Endothelial cell of umbilical vein (primary cell): ENCODE measurements around the gene CMIP. TPM values are rescaled to one million over a fixed set of nuclear protein-coding genes. Genes with fewer than 3 reads are reported as not detected.

ENCODE experiments used
- BruUV-seq: library from RNA; stranded (reverse); fragments of 400-500 nt; replicated peaks from 2 replicates; lab custom pipeline; 2021; lab: Mats Ljungman, UMichigan
- CTCF ChIA-PET: fragments of 300-600, 350-600 bp; sonication (Branson Sonifier 250); formaldehyde crosslinking; loops from one replicate; lab custom pipeline; 2021; ENCODE audit warnings: antibody characterized with exemption, inconsistent platforms; lab: Charles Lee
- POLR2A ChIA-PET: fragments of 300-600, 350-600 bp; sonication (Branson Sonifier 250); formaldehyde crosslinking; loops from one replicate; lab custom pipeline; 2021; ENCODE audit warnings: antibody characterized with exemption, inconsistent platforms; lab: Charles Lee
- DNase-seq: peaks from one replicate; pipeline ENCODE4 v3.0.0-alpha.2; 2011; ENCODE audit warnings: low read depth, low spot score
- FAIRE-seq: peaks from 2 replicates; lab custom pipeline; 2011; peaks lifted over from hg19 to GRCh38; lab: Jason Lieb, UNC
- H2AFZ ChIP-seq: 2 replicates; pipeline ENCODE4 v1.6.0; 2012; ENCODE audit warnings: low read depth, low read length, control low read depth, inconsistent platforms
- H3K27ac ChIP-seq: 2 replicates; pipeline ENCODE4 v1.5.1; 2011; ENCODE audit warnings: low read depth, mild to moderate bottlenecking, control low read depth, low read length, moderate library complexity; ENCODE audit not compliant: insufficient read depth
- H3K27me3 ChIP-seq, 2 experiments: 2 replicates each; pipeline versions ENCODE4 v1.6.0 to v1.6.1; 2011; ENCODE audit warnings: low read length in 2 of 2, mixed read lengths in 1 of 2; ENCODE audit not compliant: control insufficient read depth in 2 of 2, insufficient read depth in 2 of 2
- H3K36me3 ChIP-seq, 2 experiments: 2 replicates in 1 of 2; 3 replicates in 1 of 2; pipeline ENCODE4 v1.5.1; 2011; ENCODE audit warnings: low read length in 2 of 2, mild to moderate bottlenecking in 1 of 2, moderate library complexity in 1 of 2; ENCODE audit not compliant: control insufficient read depth in 2 of 2, insufficient read depth in 2 of 2; ENCODE audit errors: extremely low read depth in 1 of 2
- H3K4me1 ChIP-seq: 3 replicates; pipeline ENCODE4 v1.5.1; 2011; ENCODE audit warnings: mild to moderate bottlenecking, low read length; ENCODE audit not compliant: control insufficient read depth, insufficient read depth; ENCODE audit errors: extremely low read depth
- H3K4me2 ChIP-seq: 2 replicates; pipeline ENCODE4 v1.6.1; 2011; ENCODE audit warnings: low read length, control low read depth, mixed read lengths; ENCODE audit not compliant: insufficient read depth
- H3K4me3 ChIP-seq, 3 experiments: fragments of 200-600 bp in 1 of 3; sonication (generic), shearing (Covaris generic) in 1 of 3; replicated peaks in 1 of 3; 2 replicates each; pipeline ENCODE4 v1.5.1; 2011 to 2016; ENCODE audit warnings: control low read depth in 3 of 3, low read length in 3 of 3, mild to moderate bottlenecking in 2 of 3, inconsistent platforms in 1 of 3, low read depth in 1 of 3, moderate library complexity in 1 of 3; ENCODE audit not compliant: insufficient read depth in 1 of 3
- H3K79me2 ChIP-seq: 2 replicates; pipeline ENCODE4 v1.6.0; 2012; ENCODE audit warnings: low read length, inconsistent platforms; ENCODE audit not compliant: control insufficient read depth, insufficient read depth
- H3K9ac ChIP-seq: replicated peaks from 2 replicates; pipeline ENCODE3; 2011; ENCODE audit warnings: low read length, control low read depth; ENCODE audit not compliant: insufficient read depth; ENCODE audit errors: extremely low read depth
- H3K9me1 ChIP-seq: replicated peaks from 3 replicates; pipeline ENCODE4 v1.6.0; 2011; ENCODE audit warnings: mild to moderate bottlenecking, low read length; ENCODE audit not compliant: control insufficient read depth, insufficient read depth; ENCODE audit errors: extremely low read depth
- H3K9me3 ChIP-seq: replicated peaks from 2 replicates; pipeline ENCODE4 v1.5.1; 2012; ENCODE audit warnings: low read length, inconsistent platforms; ENCODE audit not compliant: control insufficient read depth, insufficient read depth
- H4K20me1 ChIP-seq: replicated peaks from 2 replicates; pipeline ENCODE3; 2011; ENCODE audit warnings: mild to moderate bottlenecking, low read length; ENCODE audit not compliant: control insufficient read depth, insufficient read depth; ENCODE audit errors: extremely low read depth
- EZH2 ChIP-seq: IDR thresholded peaks from 2 replicates; pipeline ENCODE4 v1.6.1; 2012; ENCODE audit warnings: borderline replicate concordance, low read depth, mild to moderate bottlenecking, moderate library complexity, low read length, inconsistent platforms; ENCODE audit not compliant: severe bottlenecking
- FOS ChIP-seq: IDR thresholded peaks from 2 replicates; pipeline ENCODE4 v1.6.1; 2011; ENCODE audit warnings: mild to moderate bottlenecking, low read length, moderate library complexity, borderline replicate concordance; ENCODE audit not compliant: insufficient read depth
- GATA2 ChIP-seq: IDR thresholded peaks from 2 replicates; pipeline ENCODE4 v1.7.0; 2011; ENCODE audit warnings: low read depth, mild to moderate bottlenecking, moderate library complexity, mixed read lengths, low read length; ENCODE audit not compliant: insufficient read length, insufficient read depth
- JUN ChIP-seq: IDR thresholded peaks from 2 replicates; pipeline ENCODE4 v1.6.1; 2011; ENCODE audit warnings: borderline replicate concordance, low read depth; ENCODE audit not compliant: insufficient read length, insufficient read depth
- MYC ChIP-seq: IDR thresholded peaks from one replicate; pipeline ENCODE4 v1.6.1; 2011; ENCODE audit warnings: mild to moderate bottlenecking, low read depth, low read length
- POLR2A ChIP-seq: IDR thresholded peaks from 2 replicates; pipeline ENCODE4 v1.6.1; 2012; ENCODE audit warnings: low read depth, mild to moderate bottlenecking, control low read depth, low read length
- POLR2AphosphoS5 ChIP-seq: IDR thresholded peaks from 2 replicates; pipeline ENCODE4 v1.6.1; 2012; ENCODE audit warnings: low read depth, mild to moderate bottlenecking, control low read depth, low read length, moderate library complexity; ENCODE audit not compliant: insufficient read depth
- dilution Hi-C: fragments of 300-500 bp; cut with MboI; formaldehyde crosslinking; loops from one replicate; pipeline ENCODE4 v1.15.0; 2019; ENCODE audit warnings: low sequenced_read_pairs; ENCODE audit not compliant: extremely low pct_ligation_motif_present
- intact Hi-C: fragments of 100-400 bp; cut with micrococcal nuclease; formaldehyde crosslinking; loops from one replicate; pipeline ENCODE4 v1.10.0; 2022
- polyA plus RNA-seq, 4 experiments: library from polyadenylated mRNA; depleted of rRNA in 3 of 4; stranded (reverse) in 3 of 4; unstranded in 1 of 4; fragments of >200 nt; gene quantifications; 2 replicates each; pipeline versions ENCODE4 v1.2.1 to v1.2.3, GENCODE V29; 2011 to 2012; ENCODE audit warnings: missing spikeins in 1 of 4
- total RNA-seq: library from RNA; stranded (reverse); gene quantifications from 2 replicates; pipeline ENCODE4 v1.2.3, GENCODE V29; 2021
- TF ChIP-seq, protein P1 (sequence below): IDR thresholded peaks from 2 replicates; pipeline ENCODE4 v1.6.1; 2011; ENCODE audit not compliant: insufficient read depth, insufficient read length
- TF ChIP-seq, protein P2 (sequence below), 2 donors: IDR thresholded peaks; 1 replicate in 1 of 2; 2 replicates in 1 of 2; pipeline ENCODE4 v1.5.1; 2011; ENCODE audit warnings: low read length in 2 of 2, mild to moderate bottlenecking in 2 of 2, moderate library complexity in 2 of 2, control low read depth in 1 of 2, inconsistent platforms in 1 of 2, low read depth in 1 of 2; ENCODE audit not compliant: insufficient read depth in 1 of 2; ENCODE audit errors: extremely low read depth in 1 of 2

CMIP gene
- total and polyA plus RNA-seq, 2 donors (not counting 3 experiments of a cell fraction or from before 2014, with no cell fraction given), result 29.0 to 101 TPM

DNA sequence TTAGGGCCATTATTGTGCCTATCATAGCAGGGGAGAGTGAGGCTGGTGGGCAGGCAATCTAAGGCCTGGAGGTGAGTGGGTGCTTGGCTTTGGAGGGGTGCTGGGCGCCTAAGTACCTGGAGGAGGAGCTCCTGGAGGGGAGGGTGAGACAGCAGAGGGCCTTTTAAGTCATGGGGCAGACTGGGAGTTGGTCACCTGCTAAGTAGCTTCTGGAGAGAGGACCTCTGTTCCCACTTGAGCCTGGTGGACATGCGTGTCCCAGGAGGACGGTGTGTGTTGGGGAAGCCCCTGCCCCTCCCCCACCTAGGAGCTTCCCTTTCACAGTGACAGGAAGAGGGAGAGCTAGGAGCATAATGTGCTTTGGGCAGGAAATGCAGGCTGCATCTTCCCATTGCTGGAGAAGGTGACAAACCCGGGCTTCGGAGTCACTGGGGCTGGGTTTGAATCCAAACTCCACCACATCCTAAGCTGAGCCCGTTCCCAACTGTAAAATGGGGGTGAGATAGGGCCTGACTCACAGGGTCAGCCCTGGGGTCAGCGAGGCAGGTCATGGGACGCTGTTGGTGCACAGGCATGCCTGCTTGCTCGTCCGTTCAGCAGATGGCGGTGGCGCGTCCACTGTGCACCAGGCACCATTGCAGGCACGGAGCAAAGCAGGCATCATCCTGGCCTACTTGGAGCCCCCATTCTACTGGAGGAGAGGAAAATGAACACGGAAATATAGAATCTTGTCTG lies 37.9 kb downstream of the CMIP start:
- BruUV-seq, result no TSS peak
- H4K20me1 ChIP-seq, result no peaks in the 10 kb centered on the region
- H3K36me3 ChIP-seq, result peaks cover 0 to 2% of the 10 kb centered on the region in 2 experiments
- POLR2A ChIA-PET, result no interaction called here
- no peak overlapping the region for H2AFZ ChIP-seq
- dilution Hi-C loops (no loop called here), intact Hi-C loops (no loop called here)
- H3K4me2 ChIP-seq, result no peak overlapping the region
- TF ChIP-seq FOS, result no peak
- no peak for TF ChIP-seq GATA2
- no peak for TF ChIP-seq POLR2A
- H3K4me3 ChIP-seq, result no peak overlapping the region
- H3K4me1 ChIP-seq, result peaks cover 38% of the 10 kb centered on the region
- H3K9me1 ChIP-seq, result no peaks in the 10 kb centered on the region
- FAIRE-seq (no peak), DNase-seq (no peak)
- no peak overlapping the region for H3K9ac ChIP-seq
- CTCF ChIA-PET, result interaction anchor here (1.2 to 2.4 kb wide), 4 partner anchors 10 to 53 kb away, joined by 3 to 9 read pairs (median 5); no protein-coding TSS in a partner anchor
- H3K27ac ChIP-seq, result no peak overlapping the region
- peaks cover 70% of the 10 kb centered on the region for H3K79me2 ChIP-seq
- no peaks in the 10 kb centered on the region for H3K27me3 ChIP-seq
- H3K9me3 ChIP-seq, result no peaks in the 10 kb centered on the region

DNA sequence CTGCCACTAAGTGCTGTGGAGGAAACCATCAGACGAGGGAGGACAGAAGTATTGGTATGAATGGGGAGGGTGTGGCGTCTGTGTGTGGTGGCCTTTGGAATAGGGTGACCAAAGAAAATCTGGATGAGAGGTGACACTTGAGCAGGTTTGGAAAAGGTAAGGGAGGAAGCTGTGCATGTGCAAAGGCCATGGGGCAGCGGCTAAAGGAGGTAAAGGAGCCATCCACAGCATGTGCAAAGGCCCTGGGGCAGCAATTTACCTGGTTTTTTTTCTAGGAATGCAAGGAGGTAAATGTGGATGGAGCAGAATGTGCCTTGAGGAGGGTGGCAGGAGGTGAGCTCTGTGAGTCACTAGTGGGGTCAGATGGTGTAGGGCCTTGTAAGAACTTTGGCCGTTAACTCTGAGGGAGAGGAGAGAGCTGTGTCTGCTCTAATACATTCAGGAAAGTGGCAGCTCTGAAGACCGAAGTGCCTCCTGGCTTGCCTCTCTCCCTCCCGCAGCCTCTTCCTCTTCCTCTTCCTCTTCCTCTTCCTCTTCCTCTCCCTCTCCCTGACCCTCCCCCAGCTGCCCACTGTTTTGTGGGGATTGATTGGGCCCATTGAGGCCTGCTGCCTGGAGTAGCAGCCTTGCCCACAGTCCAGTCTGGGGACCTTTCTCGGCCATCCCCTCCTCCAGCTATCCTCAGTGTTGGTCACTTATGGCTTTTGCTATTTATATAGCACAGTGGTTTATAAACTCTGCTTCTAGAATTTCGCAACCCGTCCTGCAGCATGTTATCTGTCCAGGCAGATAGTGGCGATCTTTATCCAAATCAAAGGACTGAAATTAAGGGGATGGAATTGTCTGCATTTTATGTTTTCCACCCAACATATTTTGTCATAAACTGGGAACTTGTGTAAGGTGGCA lies 38.7 kb downstream of the CMIP start:
- FAIRE-seq (no peak), DNase-seq (no peak)
- Histone ChIP-seq H3K36me3 (peaks cover 0 to 2% of the 10 kb centered on the region in 2 experiments), H3K4me3 (no peak overlapping the region), H4K20me1 (no peaks in the 10 kb centered on the region), H3K79me2 (peaks cover 71% of the 10 kb centered on the region), H3K9me1 (no peaks in the 10 kb centered on the region), H2AFZ (no peak overlapping the region), H3K4me1 (peaks cover 31% of the 10 kb centered on the region), H3K9ac (no peak overlapping the region), H3K4me2 (no peak overlapping the region), H3K27me3 (no peaks in the 10 kb centered on the region), H3K9me3 (no peaks in the 10 kb centered on the region), H3K27ac (no peak overlapping the region)
- no peak for TF ChIP-seq MYC
- TF ChIP-seq GATA2, result no peak
- no peak for TF ChIP-seq JUN
- TF ChIP-seq POLR2AphosphoS5, result no peak
- TF ChIP-seq, protein P1, sequence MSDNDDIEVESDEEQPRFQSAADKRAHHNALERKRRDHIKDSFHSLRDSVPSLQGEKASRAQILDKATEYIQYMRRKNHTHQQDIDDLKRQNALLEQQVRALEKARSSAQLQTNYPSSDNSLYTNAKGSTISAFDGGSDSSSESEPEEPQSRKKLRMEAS, result no peak
- TF ChIP-seq POLR2A, result no peak
- TF ChIP-seq, protein P2, sequence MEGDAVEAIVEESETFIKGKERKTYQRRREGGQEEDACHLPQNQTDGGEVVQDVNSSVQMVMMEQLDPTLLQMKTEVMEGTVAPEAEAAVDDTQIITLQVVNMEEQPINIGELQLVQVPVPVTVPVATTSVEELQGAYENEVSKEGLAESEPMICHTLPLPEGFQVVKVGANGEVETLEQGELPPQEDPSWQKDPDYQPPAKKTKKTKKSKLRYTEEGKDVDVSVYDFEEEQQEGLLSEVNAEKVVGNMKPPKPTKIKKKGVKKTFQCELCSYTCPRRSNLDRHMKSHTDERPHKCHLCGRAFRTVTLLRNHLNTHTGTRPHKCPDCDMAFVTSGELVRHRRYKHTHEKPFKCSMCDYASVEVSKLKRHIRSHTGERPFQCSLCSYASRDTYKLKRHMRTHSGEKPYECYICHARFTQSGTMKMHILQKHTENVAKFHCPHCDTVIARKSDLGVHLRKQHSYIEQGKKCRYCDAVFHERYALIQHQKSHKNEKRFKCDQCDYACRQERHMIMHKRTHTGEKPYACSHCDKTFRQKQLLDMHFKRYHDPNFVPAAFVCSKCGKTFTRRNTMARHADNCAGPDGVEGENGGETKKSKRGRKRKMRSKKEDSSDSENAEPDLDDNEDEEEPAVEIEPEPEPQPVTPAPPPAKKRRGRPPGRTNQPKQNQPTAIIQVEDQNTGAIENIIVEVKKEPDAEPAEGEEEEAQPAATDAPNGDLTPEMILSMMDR (IDR thresholded peaks at IDR 0.05; ENCODE audit: extremely low read depth in 1 of 2, insufficient read depth in 1 of 2, low read depth in 1 of 2, low read length in 2 of 2), result no peak
- TF ChIP-seq EZH2, result no peak
- no peak for TF ChIP-seq FOS
- dilution Hi-C loops (no loop called here), intact Hi-C loops (no loop called here)
- ChIA-PET CTCF (interaction anchor here (0.8 to 2.8 kb wide), 4 partner anchors 13 to 54 kb away, joined by 3 to 12 read pairs (median 4); no protein-coding TSS in a partner anchor), POLR2A (no interaction called here)
- BruUV-seq, result no TSS peak
